Measurements from ENCODE around the gene ANKS3.
A peak's percentile ranks its signal among the peaks of the same experiment; 100 is the strongest.

The ANKS3 gene

DNA sequence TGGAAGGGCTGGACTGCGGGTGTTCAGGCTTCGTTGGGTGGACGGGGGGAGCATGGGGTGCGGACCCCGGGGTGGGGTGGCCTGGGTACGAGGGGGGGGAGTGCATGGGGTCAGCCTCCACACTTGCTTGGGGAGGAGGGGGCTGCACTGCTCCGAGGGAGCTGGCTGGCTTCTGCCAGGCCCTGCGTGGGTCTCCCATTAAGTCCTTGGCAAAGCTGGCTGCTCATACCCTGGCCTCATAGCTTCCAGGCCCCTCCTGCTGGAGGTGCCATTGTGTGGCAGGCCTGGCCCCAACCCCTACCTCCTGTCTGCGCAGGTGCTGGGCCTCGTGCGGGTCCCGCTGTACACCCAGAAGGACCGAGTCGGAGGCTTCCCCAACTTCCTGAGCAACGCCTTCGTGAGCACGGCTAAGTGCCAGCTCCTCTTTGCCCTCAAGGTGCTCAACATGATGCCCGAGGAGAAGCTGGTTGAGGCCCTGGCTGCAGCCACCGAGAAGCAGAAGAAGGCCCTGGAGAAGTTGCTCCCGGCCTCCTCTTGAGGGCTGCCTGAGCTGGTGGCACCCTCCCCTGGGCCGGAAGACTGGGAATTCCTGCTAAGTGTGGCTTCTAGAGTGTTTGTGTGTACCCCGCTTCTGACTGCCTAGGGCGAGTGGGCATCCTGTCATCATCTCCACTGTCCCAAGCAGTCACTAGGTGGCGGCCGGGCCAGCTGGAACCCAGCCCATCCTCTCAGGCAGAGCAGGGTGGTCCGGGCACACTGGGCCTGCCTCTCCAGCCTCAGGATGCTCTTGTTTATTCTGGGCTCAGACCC, 39.2 kb downstream of the ANKS3 start:
- no peak for DNase-seq

DNA sequence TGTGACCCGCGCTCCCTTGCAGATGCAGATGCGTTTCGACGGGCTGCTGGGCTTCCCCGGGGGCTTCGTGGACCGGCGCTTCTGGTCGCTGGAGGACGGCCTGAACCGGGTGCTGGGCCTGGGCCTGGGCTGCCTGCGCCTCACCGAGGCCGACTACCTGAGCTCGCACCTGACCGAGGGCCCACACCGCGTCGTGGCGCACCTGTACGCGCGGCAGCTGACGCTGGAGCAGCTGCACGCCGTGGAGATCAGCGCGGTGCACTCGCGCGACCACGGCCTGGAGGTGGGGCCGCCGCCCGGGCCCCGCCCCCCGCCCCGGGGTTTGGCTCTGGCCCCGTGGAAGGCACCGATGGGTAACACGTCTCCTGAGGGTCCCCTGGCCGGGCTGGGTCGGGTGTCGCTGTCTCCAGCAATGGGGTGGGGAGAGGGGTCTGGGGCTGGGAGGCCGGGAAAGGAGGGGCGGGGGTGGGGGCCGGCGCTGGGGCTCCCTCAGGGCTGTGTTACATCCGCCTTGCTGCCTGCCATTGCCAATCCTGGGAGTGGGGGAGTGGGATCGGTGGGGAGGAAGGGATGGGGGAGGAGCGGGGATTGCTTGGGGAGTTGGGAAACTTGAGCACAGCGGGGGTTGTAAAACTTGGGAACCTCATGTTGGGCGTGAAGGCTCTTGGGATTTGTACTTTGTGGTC, 40.0 kb downstream of the ANKS3 start:
- DNase-seq: peak; percentile 46

- peak; percentile 96 for DNase-seq
These were observed 40.6 kb downstream of the ANKS3 start, which contains the start of gene NUDT16L1 for GRCh38 chr16:4693296-4693955. Gene NUDT16L1 (plus strand): TSS chr16:4693562. CDS start chr16:4693727, 165 bp downstream.

DNA sequence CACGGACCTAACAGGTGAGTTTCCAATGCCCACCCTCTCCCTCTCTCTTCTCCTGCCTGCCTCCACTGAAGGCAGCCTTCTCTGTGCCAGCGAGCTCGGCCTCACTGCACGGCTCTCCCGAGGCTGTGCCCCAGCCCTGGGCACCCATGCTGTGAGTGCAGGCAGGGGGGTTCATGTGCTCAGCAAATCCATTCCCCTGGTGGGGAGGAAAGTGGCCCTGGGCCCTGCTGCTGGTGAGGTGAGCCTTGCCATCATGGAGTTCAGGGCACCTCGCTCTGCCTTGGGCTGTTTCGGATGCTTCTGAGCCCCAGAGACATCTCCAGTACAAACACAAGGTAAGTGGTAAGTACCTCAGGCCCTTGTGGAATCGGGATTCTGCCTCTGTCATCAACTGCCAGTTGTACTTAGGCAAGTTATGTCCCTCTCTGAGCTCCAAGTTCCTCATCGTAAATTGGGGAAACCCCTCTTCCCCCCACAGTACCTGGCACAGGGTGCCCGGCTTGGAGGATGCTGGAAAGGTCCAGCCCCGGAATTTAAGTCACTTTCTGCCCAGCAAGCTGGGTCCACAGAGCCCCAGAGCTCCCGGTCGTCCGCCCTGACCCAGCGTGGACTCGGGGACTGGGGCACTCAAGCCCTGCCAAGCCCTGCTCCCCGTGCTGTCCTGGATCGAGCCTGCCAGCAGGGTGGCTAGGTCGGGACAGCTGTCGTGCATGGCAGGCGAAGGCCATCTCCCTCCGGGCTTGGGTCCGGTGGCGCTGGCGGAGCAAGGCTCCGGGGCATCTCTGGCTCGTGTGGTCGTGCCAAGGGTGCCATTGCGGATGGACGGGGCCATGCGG, 41.4 kb downstream of the ANKS3 start:
- no peak for DNase-seq

DNA sequence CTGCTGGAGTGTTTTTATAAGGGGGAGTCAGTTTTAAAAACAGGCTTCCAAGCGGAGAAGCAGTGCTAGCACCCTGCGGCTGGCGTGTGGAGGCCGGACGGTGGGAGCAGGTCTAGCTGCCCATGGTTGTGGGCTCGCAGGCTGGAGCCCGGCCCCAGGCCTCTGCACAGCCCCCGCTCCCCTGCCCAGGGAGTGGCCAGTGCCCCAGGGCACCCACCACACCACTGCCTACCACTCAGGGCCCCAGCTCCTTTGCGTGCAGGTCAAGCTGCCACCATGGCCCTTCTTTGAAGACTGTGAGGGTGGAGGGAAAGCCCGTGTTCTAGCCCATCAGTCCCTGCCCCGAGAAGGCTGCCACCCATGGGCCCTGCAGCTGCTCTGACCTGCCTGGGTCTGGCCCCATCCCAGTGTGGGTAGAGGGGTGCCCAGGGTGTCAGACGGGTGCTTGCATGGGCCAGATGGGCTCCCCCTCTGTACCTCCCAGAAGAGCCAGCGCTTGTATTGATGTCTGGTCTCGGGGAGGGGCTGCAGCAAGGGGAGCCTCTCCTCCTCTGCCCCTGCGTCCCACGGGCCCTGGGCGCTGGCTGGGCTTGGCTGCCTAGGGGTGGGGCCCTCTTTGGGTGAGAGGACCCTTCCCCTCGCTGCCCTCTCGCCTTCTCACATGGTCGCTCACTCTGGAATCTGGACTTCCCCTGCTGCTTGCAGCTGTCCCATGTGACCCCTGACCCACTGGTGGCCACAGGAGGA, 42.2 kb downstream of the ANKS3 start:
- no peak for DNase-seq

DNA sequence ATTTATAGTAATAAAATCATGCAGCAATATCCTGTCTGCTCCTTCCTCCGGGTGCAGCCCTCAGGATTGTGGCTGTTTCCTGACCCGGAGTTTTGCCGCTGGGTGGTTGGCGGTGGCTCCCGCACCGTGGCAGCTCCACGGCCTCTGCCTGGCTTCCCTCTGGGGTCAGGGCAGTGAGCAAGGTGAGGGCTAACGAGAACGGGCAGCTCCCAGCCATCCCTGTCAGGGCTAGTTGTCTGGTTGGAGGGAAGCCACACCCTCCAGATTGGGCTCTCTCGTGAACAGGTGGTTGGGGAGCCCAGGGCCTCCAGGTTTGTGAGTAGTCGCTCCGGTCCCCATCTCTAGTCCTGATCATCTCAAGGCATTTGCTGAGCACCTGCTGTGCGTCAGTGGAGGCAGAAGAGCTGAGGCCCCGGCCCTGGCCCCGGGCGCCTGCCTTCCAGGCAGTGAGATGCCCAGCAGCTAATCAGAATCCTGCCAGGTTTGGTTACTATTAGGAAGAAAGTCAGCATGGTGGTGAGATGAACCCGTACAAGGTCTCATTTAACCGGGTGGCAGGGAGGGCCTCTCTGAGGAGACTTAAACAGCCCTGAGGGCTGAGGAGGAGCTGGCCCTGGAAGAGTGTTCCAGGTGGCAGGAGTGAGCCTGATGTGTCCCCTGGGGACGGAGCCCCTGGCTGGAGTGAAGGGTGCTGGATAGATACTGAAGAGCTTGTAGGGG, 43.0 kb downstream of the ANKS3 start:
- no peak for DNase-seq

- DNase-seq: no peak
These were observed 44.0 kb downstream of the ANKS3 start for GRCh38 chr16:4689864-4690704.

GRCh38 chr16:4689091-4689671, 44.9 kb downstream of the ANKS3 start:
- no peak for DNase-seq

- DNase-seq: no peak
These were observed 45.4 kb downstream of the ANKS3 start for GRCh38 chr16:4688674-4689045.

DNA sequence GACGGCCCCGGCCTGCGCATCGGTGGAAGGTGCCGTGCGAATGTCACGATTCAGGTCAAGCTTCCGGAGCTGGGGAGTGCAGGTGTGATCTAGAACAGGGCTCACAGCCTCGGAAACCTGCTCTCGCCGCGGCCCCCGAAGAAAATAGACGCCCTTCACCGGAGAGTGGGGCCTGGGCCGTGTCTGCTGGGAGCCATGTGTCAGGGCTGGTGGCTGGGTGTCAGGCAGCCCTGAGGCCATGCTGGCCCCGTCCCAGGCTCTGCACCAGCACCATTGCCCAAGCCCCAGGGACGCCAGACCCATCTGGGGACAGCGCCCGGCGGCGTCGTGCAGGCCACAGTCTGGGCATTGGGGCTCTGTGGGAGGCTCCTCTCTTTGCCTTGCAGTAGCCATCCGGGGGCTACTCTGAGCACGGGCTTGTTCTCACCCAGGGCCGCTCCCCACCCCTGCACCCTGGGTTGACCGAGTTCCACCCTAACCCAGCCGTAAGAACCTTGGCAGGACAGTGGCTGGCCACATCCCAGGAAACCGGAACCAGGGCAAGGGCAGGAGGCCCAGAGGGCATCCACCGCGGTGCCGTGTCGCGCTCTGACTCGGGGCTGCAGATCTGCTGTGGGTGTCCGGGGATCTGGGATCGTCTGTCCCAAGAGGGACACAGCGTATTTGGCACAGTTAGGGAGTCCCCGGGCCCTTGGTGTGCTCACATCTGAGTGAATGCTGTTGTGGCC, 46.0 kb downstream of the ANKS3 start:
- DNase-seq: no peak

- DNase-seq: no peak
These were observed 46.7 kb downstream of the ANKS3 start for GRCh38 chr16:4687416-4687815.

GRCh38 chr16:4686497-4687210, 47.4 kb downstream of the ANKS3 start:
- DNase-seq: no peak

GRCh38 chr16:4685776-4686496, 48.1 kb downstream of the ANKS3 start:
- DNase-seq: no peak

GRCh38 chr16:4685292-4685691, 48.8 kb downstream of the ANKS3 start:
- DNase-seq: no peak

DNA sequence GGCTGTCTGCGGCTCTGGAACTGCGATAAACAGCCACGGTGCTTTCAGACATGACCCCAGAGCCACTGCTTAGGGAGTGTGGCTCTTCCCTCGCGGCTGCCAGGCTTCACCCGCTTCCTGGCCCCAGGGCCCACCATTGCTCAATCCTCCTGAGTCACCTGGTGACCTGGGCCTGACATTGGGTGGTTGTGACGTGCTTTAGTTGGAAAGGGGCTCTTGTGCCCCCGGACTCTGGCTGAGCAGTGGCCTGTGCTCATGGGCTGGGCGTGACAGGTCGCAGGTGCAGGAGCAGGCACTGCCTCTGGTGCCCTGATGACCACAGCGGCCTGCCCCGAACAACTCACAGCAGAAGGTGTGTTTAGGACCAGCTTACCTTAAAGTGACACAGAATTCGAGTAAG, 49.3 kb downstream of the ANKS3 start:
- no peak for DNase-seq

- no peak for DNase-seq
These were observed 49.9 kb downstream of the ANKS3 start for GRCh38 chr16:4684058-4684715.

DNA sequence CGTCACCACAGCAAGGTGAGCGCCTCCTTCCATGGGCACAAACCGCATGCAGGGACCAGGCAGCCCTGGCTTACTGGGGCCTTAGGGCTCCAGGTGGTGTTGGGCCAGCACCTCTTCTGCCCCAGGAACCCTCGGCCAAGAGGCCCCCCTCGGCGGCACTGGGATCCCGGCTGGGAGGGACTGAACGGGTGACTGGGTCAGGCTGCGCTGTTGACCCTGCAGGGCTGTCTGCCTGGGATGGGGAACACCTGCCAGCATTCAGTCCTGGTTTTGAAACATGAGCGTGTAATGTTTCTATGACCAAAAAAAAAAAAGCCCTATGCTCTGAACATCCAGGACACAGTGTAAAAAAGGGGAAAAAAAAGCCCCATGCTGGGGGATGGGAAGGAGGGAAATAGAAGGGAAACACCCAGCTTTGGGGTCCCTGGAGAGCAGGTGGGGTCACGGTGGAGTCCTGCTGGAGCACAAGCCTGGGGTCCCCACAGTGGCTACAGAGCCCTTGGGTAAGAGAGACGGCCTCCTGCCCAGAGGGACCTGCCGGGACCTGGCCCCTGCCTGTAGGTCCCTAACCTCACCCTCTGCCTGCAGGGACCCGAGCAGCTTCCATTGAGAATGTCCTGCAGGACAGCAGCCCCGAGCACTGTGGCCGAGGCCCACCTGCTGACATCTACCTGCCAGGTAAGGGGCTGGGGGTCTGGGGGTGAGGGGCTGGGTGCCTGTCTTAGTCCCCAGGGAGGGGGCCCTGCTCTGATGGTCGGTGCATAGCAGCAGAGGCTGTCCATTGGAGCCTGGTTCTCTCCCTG, 50.6 kb downstream of the ANKS3 start:
- DNase-seq: no peak
